NCI-H1417 treated with DMSO at 0.1 percent for 48 hours (cell line): ENCODE data around the gene PCGF3.

ENCODE experiments used
- DNase-seq: peaks from one replicate; lab custom pipeline; 2025; lab: John Stamatoyannopoulos, UW

PCGF3 gene, protein sequence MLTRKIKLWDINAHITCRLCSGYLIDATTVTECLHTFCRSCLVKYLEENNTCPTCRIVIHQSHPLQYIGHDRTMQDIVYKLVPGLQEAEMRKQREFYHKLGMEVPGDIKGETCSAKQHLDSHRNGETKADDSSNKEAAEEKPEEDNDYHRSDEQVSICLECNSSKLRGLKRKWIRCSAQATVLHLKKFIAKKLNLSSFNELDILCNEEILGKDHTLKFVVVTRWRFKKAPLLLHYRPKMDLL

DNA sequence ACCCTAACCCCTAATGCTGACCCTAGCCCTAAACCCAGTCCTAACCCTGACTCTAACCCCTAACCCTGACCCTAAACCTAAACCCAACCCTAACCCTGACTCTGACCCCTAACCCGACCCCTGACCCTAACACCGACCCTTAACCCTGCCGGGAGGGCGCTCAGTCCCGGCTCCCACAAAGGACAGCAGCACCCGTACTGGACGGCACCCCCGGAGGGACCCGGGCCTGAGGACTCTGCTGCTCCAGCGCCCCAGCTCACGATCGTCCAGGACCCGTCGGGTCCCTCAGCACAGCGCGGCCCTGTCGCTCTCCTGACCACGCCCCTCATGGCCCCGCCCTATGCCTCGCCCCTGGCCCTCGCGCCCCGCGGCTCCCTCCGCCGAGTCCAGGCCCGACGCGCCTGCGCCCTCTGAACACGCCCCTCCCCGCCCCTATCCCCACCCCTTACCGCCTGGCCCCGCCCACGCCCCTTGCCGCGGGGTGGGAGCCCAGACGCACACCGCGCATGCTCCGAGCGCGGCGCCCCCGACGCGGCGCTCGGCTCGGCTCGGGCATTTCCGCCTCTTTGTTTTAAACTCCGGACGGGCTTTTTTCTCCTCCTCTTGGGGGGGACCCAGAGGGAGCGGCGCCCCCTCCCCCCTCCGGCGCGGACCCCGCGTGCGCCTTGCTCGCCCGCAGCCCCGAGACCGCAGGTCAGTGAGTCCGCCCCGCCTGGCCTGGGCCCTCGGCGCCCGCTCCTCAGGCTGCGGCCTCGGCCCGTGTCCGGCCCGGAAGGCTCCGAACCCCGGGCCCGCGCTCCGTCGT is at the start of gene PCGF3:
Gene PCGF3 (plus strand): TSS at position 555 of the 805 bp plus-strand sequence. CDS start 27,849 bp downstream, outside the sequence.
- DNase-seq = peak; percentile 38

DNA sequence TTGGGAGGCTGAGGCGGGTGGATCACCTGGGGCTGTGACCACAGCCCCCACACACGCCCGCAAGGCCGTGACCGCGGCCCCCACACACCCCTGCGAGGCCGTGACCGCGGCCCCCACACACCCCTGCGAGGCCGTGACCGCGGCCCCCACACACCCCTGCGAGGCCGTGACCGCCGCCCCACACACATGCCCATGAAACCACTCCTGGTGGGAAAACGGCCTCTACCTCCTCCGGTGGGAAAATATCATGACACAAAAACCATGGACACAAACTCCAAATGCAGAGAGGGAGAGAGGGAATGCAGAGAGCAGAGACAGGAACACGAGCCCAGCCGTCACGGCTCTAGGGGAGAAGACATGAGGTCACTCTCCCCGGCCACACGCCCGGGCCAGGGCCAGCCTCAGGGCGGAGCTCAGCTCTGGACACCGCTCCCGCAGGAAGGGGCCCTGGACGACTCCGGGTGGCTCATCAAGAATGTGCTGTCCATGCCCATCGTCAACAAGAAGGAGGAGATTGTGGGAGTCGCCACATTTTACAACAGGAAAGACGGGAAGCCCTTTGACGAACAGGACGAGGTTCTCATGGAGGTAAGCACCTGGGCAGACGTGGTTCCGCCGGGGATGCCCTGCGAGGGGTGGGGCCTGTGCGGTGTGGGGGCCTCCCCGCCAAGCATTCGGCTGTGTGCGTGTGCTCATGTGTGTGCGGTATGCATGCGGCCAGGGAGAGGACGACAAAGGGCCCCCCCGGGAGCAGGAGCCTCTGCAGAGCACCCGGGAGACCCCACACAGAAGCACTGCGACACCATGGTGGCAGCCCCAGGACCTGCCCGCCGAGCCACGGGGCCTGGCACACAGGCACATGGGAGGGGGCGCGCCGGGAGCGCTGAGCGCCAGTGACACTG is 48.9 kb upstream of the PCGF3 start:
- no peak for DNase-seq

DNA sequence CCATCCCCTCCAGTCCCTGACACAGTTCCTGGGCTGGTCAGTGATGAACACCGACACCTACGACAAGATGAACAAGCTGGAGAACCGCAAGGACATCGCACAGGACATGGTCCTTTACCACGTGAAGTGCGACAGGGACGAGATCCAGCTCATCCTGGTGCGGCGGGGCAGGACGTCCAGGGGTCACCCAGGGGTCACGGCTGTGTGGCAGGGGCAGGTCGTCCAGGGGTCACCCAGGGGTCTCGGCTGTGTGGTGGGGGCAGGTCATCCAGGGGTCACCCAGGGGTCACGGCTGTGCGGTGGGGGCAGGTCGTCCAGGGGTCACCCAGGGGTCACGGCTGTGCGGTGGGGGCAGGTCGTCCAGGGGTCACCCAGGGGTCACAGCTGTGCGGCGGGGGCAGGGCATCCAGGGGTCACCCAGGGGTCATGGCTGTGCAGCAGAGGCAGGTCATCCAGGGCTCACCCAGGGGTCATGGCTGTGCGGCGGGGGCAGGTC is 48.2 kb upstream of the PCGF3 start:
- DNase-seq = no peak

- DNase-seq = no peak
Observed at GRCh38 chr4:657834-658667, 47.6 kb upstream of the PCGF3 start.

DNA sequence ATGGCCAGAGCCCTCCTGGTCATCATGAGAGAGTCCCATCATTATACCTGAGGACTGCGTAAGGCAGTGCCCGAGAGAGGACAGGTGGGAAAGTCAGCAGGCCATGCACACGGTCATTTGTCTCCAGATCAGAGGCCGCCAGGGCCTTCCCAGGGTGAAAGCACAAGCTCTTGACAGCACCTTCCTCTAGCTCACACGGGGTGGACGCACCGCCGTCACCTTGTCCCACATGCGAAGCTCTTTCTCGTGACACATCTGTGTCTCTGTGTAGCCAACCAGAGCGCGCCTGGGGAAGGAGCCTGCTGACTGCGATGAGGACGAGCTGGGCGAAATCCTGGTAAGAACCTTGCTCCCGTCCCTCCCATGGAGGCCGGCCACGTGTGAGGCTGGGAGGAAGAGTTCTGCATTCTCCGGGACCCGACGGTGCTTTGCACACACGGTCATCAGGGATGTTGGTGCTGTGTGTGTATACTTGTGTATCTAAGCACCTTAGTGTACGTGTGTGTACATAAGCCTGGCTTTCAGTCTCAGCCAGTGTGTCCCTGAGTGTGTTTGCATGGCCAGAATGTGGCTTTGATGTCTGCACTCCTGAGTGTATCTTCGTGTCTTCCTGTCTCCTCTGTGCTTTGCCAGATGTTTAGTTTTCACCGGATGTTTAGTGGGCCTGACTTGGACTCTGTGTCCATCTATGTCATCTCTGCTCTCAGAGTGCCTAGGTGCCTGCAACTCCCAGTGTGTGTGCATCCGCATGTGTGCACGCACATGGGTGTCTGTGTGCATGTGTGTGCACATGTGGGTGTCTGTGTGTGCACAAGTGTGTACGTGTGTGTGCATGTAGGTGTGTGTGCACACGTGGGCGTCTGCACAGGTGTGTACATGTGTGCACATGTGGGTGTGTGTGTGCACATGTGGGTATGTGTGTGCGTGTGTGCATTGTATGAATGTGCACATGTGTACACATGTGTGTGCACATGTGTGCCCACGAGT is 46.7 kb upstream of the PCGF3 start:
- no peak for DNase-seq

DNA sequence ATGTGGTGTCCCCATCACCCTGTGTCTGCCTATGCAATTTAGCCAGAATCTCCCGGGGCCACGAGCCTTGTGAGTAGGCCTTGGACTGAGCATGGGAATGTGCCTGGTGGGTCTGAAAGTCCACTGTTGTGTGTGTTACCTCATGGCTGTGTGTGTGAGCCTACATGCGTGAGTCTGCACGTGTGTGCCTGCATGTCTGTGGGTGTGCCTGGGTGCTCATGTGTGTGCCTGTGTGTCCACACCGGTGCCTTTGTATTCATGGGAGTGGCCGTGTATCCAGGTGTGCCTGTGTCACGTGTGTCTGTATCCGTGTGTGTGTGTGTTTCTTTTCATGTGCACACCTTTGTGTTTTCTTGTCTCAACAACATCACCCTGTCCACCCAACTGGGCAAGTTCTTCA is 45.8 kb upstream of the PCGF3 start:
- DNase-seq = no peak

- no peak for DNase-seq
Observed at GRCh38 chr4:660401-660800, 45.2 kb upstream of the PCGF3 start.

- DNase-seq = no peak
Observed at GRCh38 chr4:661231-661630, 44.4 kb upstream of the PCGF3 start.

- DNase-seq = no peak
Observed at GRCh38 chr4:661881-662761, 43.5 kb upstream of the PCGF3 start.

DNA sequence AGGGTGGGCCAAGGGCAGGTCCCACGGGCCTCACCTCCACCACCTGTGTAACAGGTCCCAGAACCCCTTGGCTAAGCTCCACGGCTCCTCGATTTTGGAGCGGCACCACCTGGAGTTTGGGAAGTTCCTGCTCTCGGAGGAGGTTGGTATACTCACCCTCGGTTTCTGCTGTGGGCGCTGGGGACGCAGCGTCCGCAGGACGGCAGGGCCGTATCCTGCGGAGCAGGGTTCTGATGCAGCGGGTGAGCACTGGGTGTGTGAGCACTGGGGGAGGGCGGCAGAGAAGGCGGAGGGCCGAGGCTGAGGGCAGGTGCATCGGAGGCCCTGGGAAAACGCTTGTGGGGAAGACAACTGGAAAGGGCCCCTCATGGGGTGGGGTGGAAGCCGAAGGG is 42.6 kb upstream of the PCGF3 start:
- DNase-seq = no peak

DNA sequence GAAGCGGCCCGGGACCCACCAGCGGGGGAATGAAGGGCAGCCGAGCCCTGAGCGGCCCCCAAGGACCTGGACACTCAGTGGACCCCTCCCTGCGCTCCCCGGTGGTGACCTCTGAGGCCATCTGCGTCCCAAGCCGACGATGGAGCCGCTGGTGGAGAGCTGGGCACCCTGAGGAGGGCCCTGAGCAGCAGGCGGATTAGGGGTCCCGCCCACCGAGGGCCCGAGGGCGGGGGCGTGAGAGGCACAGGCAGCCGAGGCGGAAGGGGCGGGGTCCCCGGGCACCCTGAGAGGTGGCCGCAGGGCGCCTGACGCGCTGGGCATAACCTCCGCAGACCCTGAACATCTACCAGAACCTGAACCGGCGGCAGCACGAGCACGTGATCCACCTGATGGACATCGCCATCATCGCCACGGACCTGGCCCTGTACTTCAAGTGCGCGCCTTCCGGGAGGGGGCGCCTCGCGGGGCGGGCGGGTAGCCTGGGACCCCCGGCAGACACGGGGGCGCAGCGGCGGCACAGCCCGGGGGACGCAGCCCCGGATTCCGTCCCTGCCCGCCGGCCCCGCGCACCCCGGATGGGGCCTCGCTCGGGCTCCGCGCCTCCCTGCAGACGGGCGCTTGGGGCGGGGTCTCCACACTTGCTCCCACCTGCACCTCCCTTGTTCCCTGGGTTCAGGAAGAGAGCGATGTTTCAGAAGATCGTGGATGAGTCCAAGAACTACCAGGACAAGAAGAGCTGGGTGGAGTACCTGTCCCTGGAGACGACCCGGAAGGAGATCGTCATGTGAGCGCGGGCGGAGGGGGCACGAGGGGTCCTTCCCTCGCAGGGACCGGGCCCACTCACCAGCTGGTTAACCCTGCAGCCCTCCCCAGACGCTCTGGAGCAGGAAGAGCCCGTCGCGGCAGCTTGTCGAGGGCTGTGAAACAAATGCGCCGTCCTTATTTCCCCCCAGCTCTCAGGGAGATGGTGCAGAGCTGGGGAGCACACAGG is 41.9 kb upstream of the PCGF3 start:
- no peak for DNase-seq

DNA sequence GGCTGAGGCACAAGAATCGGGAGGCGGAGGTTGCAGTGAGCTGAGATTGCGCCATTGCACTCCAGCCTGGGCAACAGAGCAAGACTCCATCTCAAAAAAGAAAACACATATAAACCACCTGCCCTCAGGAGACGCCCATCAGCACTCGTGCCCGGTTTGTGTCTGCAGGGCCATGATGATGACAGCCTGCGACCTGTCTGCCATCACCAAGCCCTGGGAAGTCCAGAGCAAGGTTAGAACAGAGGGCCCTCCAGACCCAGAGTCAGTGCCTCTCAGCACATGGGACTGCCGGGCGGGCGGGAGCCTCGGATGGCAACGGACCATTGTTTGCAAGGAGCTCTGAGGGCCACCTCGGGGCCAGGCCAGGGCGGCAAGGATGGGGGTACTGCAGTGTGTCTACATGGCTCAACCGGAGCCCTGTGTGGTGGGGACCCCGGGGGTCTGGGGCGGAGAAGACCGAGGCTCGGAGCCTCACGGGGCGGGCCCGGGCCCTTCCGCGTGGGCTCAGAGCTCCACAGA is 40.9 kb upstream of the PCGF3 start:
- DNase-seq = no peak

- DNase-seq = no peak
Observed at GRCh38 chr4:665381-665750, 40.3 kb upstream of the PCGF3 start.

- no peak for DNase-seq
Observed at GRCh38 chr4:665751-666435, 39.7 kb upstream of the PCGF3 start.

DNA sequence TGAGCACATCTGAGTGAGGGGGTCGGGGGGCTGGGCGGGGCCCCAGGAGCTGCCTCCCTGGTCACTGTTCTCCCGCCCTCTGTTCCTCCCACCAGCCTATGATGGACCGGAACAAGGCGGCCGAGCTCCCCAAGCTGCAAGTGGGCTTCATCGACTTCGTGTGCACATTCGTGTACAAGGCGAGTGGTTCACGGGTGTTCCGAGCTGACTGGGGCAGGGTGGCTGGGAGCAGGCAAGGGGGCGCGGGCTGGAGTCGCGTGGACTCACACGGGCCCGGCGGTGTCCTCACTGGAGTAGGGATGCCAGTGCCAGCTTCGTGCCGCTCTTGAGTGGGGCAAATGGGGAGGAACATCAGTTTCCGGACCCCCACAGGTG is 39.2 kb upstream of the PCGF3 start:
- no peak for DNase-seq

DNA sequence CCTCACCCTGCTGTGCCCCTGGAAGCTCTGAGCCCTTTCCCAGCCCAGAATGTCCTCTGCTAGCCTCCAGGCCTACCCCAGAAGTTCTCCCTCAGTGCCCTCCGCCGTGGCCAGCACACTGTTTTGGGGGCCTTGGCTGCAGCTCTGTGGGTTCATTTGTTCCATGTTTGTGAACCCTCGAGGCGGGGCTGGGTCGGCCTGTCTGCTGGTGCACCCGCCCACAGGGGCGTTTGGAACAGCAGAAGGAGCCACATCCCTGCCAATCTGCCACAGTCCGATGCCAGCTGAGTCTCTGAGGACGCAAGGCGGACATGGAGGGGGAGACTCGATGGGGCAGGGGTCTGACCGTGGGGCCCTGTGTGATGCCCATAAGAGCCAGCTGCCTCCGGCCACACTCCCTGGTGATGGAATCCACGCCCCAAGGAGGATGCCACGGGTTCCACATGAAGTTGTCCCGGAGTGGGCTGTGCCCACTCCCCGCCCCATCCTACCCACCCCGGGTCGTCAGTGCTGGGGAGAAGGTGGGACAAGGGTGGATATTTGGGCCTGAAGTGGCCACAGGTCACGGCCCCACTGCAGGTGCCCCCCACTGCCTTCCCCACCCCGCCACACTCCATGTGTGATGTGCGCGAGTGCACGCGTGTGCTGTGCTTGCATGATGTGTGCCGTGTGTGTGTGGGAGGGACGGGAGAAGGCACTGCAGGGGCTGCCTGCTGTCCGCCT is 38.6 kb upstream of the PCGF3 start:
- no peak for DNase-seq

DNA sequence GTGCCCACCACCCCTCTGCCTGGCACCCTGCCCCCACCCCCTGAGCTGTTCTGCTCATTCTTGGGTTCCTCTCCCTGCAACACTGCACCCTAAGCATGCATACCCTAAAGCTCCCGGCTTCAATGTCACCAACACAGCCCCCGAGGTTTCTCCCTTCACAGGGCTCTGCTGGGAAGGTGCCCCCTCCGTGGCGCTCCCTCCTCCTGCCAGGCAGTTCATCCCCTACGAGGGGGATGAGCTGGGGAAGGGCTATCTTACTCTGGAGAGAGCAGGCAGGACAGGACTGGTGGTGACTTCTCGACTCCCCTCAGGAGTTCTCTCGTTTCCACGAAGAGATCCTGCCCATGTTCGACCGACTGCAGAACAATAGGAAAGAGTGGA is 38.1 kb upstream of the PCGF3 start:
- no peak for DNase-seq
